ENCODE results near the gene ANO10. TPM values are rescaled to one million over a fixed set of nuclear protein-coding genes. Genes with fewer than 3 reads are reported as not detected.

ANO10 gene
- total RNA-seq, 1 experiment from 2014 or later = 32.6 TPM

DNA sequence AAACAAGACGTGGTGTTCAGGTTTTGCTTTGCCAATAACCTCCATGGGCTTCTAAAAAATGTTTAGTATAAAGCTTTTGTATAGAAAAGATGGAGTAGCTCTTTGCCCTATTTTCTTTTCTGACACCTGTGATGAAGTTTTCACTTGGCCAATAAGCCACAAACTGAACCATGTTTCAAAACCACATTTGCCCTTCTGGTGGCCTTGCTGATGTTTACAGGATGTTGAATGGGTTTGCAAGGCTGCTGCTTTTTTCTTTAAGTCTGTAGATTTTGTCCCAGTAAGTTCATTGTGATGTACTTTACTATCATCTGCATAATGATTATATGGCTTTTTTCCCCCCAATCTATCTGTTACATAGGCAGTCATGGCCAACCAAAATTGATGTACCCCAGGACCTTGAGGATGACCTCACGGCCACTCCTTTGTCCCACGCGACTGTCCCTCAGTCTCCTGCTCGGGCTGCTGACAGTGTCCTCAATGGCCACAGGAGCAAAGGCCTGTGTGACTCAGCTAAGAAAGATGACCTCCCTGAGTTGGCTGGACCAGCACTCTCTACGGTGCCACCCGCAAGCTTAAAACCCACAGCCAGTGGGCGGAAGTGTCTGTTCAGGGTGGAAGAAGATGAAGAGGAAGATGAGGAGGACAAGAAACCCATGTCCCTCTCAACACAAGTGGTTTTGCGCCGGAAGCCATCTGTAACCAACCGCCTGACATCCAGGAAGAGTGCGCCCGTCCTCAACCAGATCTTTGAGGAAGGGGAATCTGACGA, 274.6 kb downstream of the ANO10 start:
- TF ChIP-seq, protein P1, sequence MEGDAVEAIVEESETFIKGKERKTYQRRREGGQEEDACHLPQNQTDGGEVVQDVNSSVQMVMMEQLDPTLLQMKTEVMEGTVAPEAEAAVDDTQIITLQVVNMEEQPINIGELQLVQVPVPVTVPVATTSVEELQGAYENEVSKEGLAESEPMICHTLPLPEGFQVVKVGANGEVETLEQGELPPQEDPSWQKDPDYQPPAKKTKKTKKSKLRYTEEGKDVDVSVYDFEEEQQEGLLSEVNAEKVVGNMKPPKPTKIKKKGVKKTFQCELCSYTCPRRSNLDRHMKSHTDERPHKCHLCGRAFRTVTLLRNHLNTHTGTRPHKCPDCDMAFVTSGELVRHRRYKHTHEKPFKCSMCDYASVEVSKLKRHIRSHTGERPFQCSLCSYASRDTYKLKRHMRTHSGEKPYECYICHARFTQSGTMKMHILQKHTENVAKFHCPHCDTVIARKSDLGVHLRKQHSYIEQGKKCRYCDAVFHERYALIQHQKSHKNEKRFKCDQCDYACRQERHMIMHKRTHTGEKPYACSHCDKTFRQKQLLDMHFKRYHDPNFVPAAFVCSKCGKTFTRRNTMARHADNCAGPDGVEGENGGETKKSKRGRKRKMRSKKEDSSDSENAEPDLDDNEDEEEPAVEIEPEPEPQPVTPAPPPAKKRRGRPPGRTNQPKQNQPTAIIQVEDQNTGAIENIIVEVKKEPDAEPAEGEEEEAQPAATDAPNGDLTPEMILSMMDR (conservative IDR thresholded peaks at IDR 0.05) = no peak
- TF ChIP-seq EZH2 (IDR thresholded peaks at IDR 0.05; ENCODE audit: low read depth) = no peak
- no peak for DNase-seq
- H3K36me3 ChIP-seq (ENCODE audit: low read depth) = peaks cover 11% of the 10 kb centered on the region; the same call in 1 of the 2 replicates
- H4K20me1 ChIP-seq (ENCODE audit: insufficient read depth) = no peaks in the 10 kb centered on the region
- H2AFZ ChIP-seq = no peak overlapping the region
- no peaks in the 10 kb centered on the region for H3K27me3 ChIP-seq (ENCODE audit: insufficient read depth, low read depth)
- no TSS peak for BruUV-seq (replicated peaks)
- H3K4me1 ChIP-seq (replicated peaks; ENCODE audit: insufficient read depth) = no peaks in the 10 kb centered on the region
- no peaks in the 10 kb centered on the region for H3F3A ChIP-seq (ENCODE audit: insufficient read depth, low read depth)
- intact Hi-C loops (cut with micrococcal nuclease; ENCODE audit: unreplicated experiment) = no loop called here
- ChIA-PET POLR2A (ENCODE audit: unreplicated experiment) (no interaction called here), CTCF (no interaction called here)
- no peak overlapping the region for H3K27ac ChIP-seq
- no peak overlapping the region for H3K4me3 ChIP-seq
- no peaks in the 10 kb centered on the region for H3K9me3 ChIP-seq (ENCODE audit: insufficient read depth, low read depth)
- no peak overlapping the region for H3K4me2 ChIP-seq
- H3K9me2 ChIP-seq (ENCODE audit: insufficient read depth) = no peaks in the 10 kb centered on the region
- no peaks in the 10 kb centered on the region for H3K79me2 ChIP-seq (ENCODE audit: low read depth)

GRCh38 chr3:43345877-43346276, 275.9 kb downstream of the ANO10 start:
- intact Hi-C loops (cut with micrococcal nuclease; ENCODE audit: unreplicated experiment) = no loop called here
- CTCF ChIA-PET = no interaction called here
- POLR2A ChIA-PET (ENCODE audit: unreplicated experiment) = no interaction called here
- Histone ChIP-seq H3K27me3 (ENCODE audit: insufficient read depth, low read depth) (no peaks in the 10 kb centered on the region), H3F3A (ENCODE audit: insufficient read depth, low read depth) (no peaks in the 10 kb centered on the region), H3K27ac (no peak overlapping the region), H3K79me2 (ENCODE audit: low read depth) (no peaks in the 10 kb centered on the region), H3K4me3 (no peak overlapping the region), H3K4me1 (replicated peaks; ENCODE audit: insufficient read depth) (no peaks in the 10 kb centered on the region), H2AFZ (no peak overlapping the region), H3K9me3 (ENCODE audit: insufficient read depth, low read depth) (no peaks in the 10 kb centered on the region), H4K20me1 (ENCODE audit: insufficient read depth) (no peaks in the 10 kb centered on the region), H3K4me2 (no peak overlapping the region), H3K36me3 (ENCODE audit: low read depth) (peaks cover 11% of the 10 kb centered on the region; the same call in 1 of the 2 replicates), H3K9me2 (ENCODE audit: insufficient read depth) (no peaks in the 10 kb centered on the region)
- no TSS peak for BruUV-seq (replicated peaks)
- TF ChIP-seq, protein P1 (conservative IDR thresholded peaks at IDR 0.05) = no peak
- TF ChIP-seq EZH2 (IDR thresholded peaks at IDR 0.05; ENCODE audit: low read depth) = no peak
- no peak for DNase-seq

GRCh38 chr3:43345246-43345645, 276.6 kb downstream of the ANO10 start:
- Histone ChIP-seq H3K27me3 (ENCODE audit: insufficient read depth, low read depth) (no peaks in the 10 kb centered on the region), H3K4me2 (no peak overlapping the region), H3F3A (ENCODE audit: insufficient read depth, low read depth) (no peaks in the 10 kb centered on the region), H3K4me3 (no peak overlapping the region), H3K4me1 (replicated peaks; ENCODE audit: insufficient read depth) (no peaks in the 10 kb centered on the region), H3K9me3 (ENCODE audit: insufficient read depth, low read depth) (no peaks in the 10 kb centered on the region), H3K79me2 (ENCODE audit: low read depth) (no peaks in the 10 kb centered on the region), H4K20me1 (ENCODE audit: insufficient read depth) (no peaks in the 10 kb centered on the region), H3K9me2 (ENCODE audit: insufficient read depth) (no peaks in the 10 kb centered on the region), H3K27ac (no peak overlapping the region), H3K36me3 (ENCODE audit: low read depth) (peaks cover 12% of the 10 kb centered on the region; the same call in 1 of the 2 replicates), H2AFZ (no peak overlapping the region)
- no peak for DNase-seq
- ChIA-PET POLR2A (ENCODE audit: unreplicated experiment) (no interaction called here), CTCF (no interaction called here)
- TF ChIP-seq, protein P1 (conservative IDR thresholded peaks at IDR 0.05) = no peak
- TF ChIP-seq EZH2 (IDR thresholded peaks at IDR 0.05; ENCODE audit: low read depth) = no peak
- BruUV-seq (replicated peaks) = no TSS peak
- intact Hi-C loops (cut with micrococcal nuclease; ENCODE audit: unreplicated experiment) = no loop called here

All from PC-9 (cell line).